HepG2 (cell line): ENCODE results near the gene LRRIQ4.

Experiments used
- CTCF ChIP-seq: sonication (generic); formaldehyde crosslinking; IDR thresholded peaks from 2 replicates; pipeline ENCODE4 v1.5.0; 2020; ENCODE audit warnings: mild to moderate bottlenecking, missing genetic modification reagents, moderate library complexity
- KLF16 ChIP-seq, 2 experiments: sonication (generic) in 1 of 2; formaldehyde crosslinking in 1 of 2; IDR thresholded peaks; 2 replicates each; pipeline versions ENCODE4 v1.6.1 to v1.8.0; 2016 to 2023; ENCODE audit warnings: missing genetic modification reagents in 2 of 2, missing compliant biosample characterization in 1 of 2
- RERE ChIP-seq: IDR thresholded peaks from 2 replicates; pipeline ENCODE4 v1.6.1; 2016; ENCODE audit warnings: low read depth, missing genetic modification reagents, missing compliant biosample characterization
- REST ChIP-seq, 2 experiments: IDR thresholded peaks; 2 replicates each; pipeline ENCODE4 v1.6.1; 2011 to 2012; ENCODE audit warnings: low read length in 2 of 2, borderline replicate concordance in 1 of 2, low read depth in 1 of 2, mild to moderate bottlenecking in 1 of 2, moderate library complexity in 1 of 2
- SETDB1 ChIP-seq: sonication (generic); formaldehyde crosslinking; IDR thresholded peaks from 2 replicates; pipeline ENCODE4 v1.5.1; 2020; ENCODE audit warnings: missing genetic modification reagents, mild to moderate bottlenecking, borderline replicate concordance
- SMARCE1 ChIP-seq: fragments of 450-650 bp; IDR thresholded peaks from 2 replicates; pipeline ENCODE4 v1.6.1; 2017; ENCODE audit warnings: borderline replicate concordance
- SNAPC4 ChIP-seq: sonication (generic); formaldehyde crosslinking; IDR thresholded peaks from 2 replicates; pipeline ENCODE4 v1.4.0; 2020; ENCODE audit warnings: mild to moderate bottlenecking, missing genetic modification reagents
- SP1 ChIP-seq, 2 experiments: fragments of 450-650 bp in 1 of 2; sonication (generic) in 1 of 2; formaldehyde crosslinking in 1 of 2; IDR thresholded peaks; 2 replicates each; pipeline versions ENCODE4 v1.4.0 to v1.6.1; 2016 to 2020; ENCODE audit warnings: missing genetic modification reagents in 1 of 2
- ZBTB21 ChIP-seq: sonication (generic); formaldehyde crosslinking; IDR thresholded peaks from 2 replicates; pipeline ENCODE4 v1.4.0; 2020; ENCODE audit warnings: missing genetic modification reagents
- ZFX ChIP-seq: sonication (generic); formaldehyde crosslinking; IDR thresholded peaks from 2 replicates; pipeline ENCODE4 v1.4.0; 2020; ENCODE audit warnings: mild to moderate bottlenecking, low read depth, missing genetic modification reagents, moderate library complexity
- ZKSCAN8 ChIP-seq: IDR thresholded peaks from 2 replicates; pipeline ENCODE4 v1.6.1; 2016; ENCODE audit warnings: borderline replicate concordance, missing genetic modification reagents, missing compliant biosample characterization
- ZNF230 ChIP-seq: sonication (generic); formaldehyde crosslinking; IDR thresholded peaks from 2 replicates; pipeline ENCODE4 v1.4.0; 2020; ENCODE audit warnings: mild to moderate bottlenecking, missing genetic modification reagents

- no peak for TF ChIP-seq SETDB1 (CRISPR knock-in tag)
- no peak for TF ChIP-seq SMARCE1
- no peak for TF ChIP-seq RERE (CRISPR knock-in tag)
- no peak for TF ChIP-seq SNAPC4 (CRISPR knock-in tag)
- TF ChIP-seq ZFX (CRISPR knock-in tag) = no peak
- TF ChIP-seq CTCF (CRISPR knock-in tag) = no peak
- TF ChIP-seq REST (IDR thresholded peaks at IDR 0.05; ENCODE audit: borderline replicate concordance in 1 of 2, low read depth in 1 of 2, low read length in 2 of 2) = no peak
- no peak for TF ChIP-seq KLF16 (CRISPR knock-in tag; IDR thresholded peaks at IDR 0.05)
- TF ChIP-seq ZBTB21 (CRISPR knock-in tag) = no peak
- TF ChIP-seq ZNF230 = no peak
- TF ChIP-seq SP1 (IDR thresholded peaks at IDR 0.05) = no peak
- TF ChIP-seq SP1 (CRISPR knock-in tag; IDR thresholded peaks at IDR 0.05) = no peak
- TF ChIP-seq ZKSCAN8 (CRISPR knock-in tag) = no peak
Observed at GRCh38 chr3:169827712-169828111, 15.0 kb downstream of the LRRIQ4 start.
